ENCODE results near the gene LPO.

LPO gene

DNA sequence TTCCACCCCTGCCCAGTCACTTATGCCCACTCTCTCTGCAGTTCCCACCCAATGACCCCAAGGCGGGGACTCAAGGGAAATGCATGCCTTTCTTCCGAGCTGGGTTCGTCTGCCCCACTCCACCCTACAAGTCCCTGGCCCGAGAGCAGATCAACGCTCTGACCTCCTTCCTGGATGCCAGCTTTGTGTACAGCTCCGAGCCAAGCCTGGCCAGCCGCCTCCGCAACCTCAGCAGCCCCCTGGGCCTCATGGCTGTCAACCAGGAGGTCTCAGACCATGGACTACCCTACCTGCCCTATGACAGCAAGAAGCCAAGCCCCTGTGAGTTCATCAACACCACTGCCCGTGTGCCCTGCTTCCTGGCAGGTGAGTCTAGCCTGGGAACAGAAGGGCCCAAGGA is 13.8 kb downstream of the LPO start:
- Mint-ChIP-seq H3K9me3 (no peaks in the 10 kb centered on the region), H3K4me1 (peaks cover 27% of the 10 kb centered on the region), H3K4me3 (no peak overlapping the region), H3K36me3 (no peaks in the 10 kb centered on the region), H3K27ac (no peak overlapping the region), H3K27me3 (peaks cover 75% of the 10 kb centered on the region)
- CTCF ChIA-PET: interaction anchor here (1.0 kb wide), 2 partner anchors 62 to 195 kb away, joined by 3 read pairs; no protein-coding TSS in a partner anchor
- no peak for DNase-seq

DNA sequence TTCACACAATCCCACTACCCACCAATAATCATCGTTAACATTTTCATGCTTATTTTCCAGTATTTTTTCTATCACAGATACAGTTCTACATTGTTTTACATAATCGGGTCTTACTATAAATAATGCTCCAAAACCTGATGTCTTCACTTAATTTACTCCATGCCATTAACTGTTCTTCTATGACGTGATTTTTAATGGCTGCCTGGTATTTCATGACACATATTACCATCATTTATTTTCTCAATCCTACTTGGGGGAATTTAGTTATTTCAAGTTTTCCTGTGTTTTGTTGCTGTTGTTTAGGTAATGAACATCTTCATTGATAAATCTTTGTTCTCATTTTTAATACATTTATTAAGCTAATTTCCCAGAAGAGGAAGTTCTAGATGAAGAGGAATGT is 14.7 kb downstream of the LPO start:
- no peak overlapping the region for H3K27ac Mint-ChIP-seq
- H3K36me3 Mint-ChIP-seq: no peaks in the 10 kb centered on the region
- H3K4me1 Mint-ChIP-seq: peaks cover 20% of the 10 kb centered on the region
- peaks cover 69% of the 10 kb centered on the region for H3K27me3 Mint-ChIP-seq
- no peak for DNase-seq
- no peak overlapping the region for H3K4me3 Mint-ChIP-seq
- CTCF ChIA-PET: no interaction called here
- no peaks in the 10 kb centered on the region for H3K9me3 Mint-ChIP-seq

DNA sequence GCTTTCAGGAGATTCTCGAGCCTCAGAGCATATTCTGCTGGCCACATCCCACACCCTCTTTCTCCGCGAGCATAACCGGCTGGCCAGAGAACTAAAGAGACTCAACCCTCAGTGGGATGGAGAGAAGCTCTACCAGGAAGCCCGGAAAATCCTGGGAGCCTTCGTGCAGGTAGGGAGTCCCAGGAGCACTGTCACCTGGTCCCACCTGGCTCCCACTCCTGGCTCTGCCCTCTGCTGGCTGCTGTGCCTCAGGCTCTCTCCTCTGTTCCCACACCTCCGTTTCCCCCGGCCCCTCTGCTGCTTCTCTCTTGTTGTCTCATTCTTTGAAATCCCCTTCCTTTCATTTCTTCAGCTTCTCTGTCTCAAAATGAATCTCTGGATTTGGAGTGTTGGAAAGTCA is 16.4 kb downstream of the LPO start:
- Mint-ChIP-seq H3K27ac (no peak overlapping the region), H3K4me1 (peaks cover 7% of the 10 kb centered on the region), H3K36me3 (no peaks in the 10 kb centered on the region), H3K4me3 (no peak overlapping the region), H3K9me3 (no peaks in the 10 kb centered on the region), H3K27me3 (peaks cover 59% of the 10 kb centered on the region)
- CTCF ChIA-PET: interaction anchor here (1.0 to 1.1 kb wide), 2 partner anchors 13 to 163 kb away, joined by 3 read pairs; partner anchors contain the start of gene RNF43
- DNase-seq: no peak

DNA sequence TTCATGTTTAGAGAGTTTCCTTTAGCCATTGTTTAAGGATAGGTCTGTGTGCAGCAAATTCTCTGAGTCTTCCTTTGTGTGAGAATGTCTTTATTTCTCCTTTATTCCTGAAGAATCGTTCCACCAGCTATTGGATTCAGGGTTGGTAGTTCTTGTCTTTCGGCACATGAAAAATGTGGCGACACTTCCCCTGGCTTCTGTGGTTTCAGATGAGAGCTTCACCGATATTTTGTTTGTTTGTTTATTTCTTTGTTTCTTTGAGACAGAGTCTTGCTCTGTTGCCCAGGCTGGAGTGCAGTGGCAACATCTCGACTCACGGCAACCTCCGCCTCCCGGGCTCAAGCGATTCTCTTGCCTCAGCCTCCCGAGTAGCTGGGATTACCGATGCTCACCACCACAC is 23.8 kb downstream of the LPO start:
- Mint-ChIP-seq H3K4me3 (no peak overlapping the region), H3K4me1 (no peaks in the 10 kb centered on the region), H3K27me3 (peaks cover 49% of the 10 kb centered on the region), H3K36me3 (no peaks in the 10 kb centered on the region), H3K9me3 (no peaks in the 10 kb centered on the region), H3K27ac (no peak overlapping the region)
- CTCF ChIA-PET: no interaction called here
- no peak for DNase-seq

DNA sequence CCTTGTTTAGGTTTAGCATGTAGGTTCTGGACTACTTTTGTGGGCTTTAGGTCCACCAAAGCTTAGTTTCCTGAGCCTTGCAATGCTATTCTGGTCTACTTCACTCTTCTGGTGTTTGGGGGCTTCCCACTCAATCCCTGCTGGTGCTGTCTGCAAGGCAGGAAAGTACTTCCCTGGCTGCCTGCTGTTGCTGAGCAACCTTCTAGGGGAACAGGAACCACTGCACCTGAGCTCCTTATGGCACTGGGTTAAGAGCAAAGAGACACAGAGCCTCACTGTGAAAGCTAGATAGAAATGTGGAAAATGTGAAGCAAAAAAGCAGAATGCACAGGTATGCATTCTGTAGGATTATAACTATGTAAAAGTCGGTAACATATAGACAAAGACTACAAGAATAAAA is 25.4 kb downstream of the LPO start:
- H3K36me3 Mint-ChIP-seq: no peaks in the 10 kb centered on the region
- peaks cover 50% of the 10 kb centered on the region for H3K27me3 Mint-ChIP-seq
- no peaks in the 10 kb centered on the region for H3K9me3 Mint-ChIP-seq
- H3K4me1 Mint-ChIP-seq: no peaks in the 10 kb centered on the region
- H3K27ac Mint-ChIP-seq: no peak overlapping the region
- no peak overlapping the region for H3K4me3 Mint-ChIP-seq
- CTCF ChIA-PET: interaction anchor here (0.9 kb wide), 1 partner anchor 14 kb away, joined by 3 read pairs; no protein-coding TSS in a partner anchor
- DNase-seq: no peak

DNA sequence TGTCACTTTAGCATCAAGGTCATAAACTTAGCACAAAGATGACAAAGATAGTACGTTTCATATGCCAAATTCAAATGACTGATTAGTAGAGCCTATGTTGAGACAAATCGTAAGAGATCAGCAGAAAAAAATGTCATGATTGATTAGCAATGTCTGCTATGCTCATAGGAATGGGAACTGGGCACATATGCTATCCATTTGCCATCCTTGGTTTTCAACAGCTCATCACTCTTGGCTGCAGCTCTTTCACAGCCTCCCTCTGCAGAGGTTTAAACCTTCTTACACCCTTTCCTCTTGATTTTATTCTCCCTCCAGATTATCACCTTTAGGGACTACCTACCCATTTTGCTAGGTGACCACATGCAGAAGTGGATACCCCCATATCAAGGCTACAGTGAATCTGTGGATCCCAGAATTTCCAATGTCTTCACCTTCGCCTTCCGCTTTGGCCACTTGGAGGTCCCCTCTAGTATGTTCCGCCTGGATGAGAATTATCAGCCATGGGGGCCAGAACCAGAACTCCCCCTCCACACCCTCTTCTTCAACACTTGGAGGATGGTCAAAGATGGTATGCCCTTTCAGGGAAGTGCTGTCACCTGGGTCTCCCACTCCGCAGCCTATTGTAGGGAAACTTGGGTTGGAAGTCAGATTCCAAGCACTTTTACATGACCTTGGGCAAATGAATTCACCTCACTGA is 26.2 kb downstream of the LPO start:
- Mint-ChIP-seq H3K27ac (no peak overlapping the region), H3K27me3 (peaks cover 54% of the 10 kb centered on the region), H3K4me1 (no peaks in the 10 kb centered on the region), H3K4me3 (no peak overlapping the region), H3K9me3 (no peaks in the 10 kb centered on the region), H3K36me3 (no peaks in the 10 kb centered on the region)
- no peak for DNase-seq
- CTCF ChIA-PET: no interaction called here

DNA sequence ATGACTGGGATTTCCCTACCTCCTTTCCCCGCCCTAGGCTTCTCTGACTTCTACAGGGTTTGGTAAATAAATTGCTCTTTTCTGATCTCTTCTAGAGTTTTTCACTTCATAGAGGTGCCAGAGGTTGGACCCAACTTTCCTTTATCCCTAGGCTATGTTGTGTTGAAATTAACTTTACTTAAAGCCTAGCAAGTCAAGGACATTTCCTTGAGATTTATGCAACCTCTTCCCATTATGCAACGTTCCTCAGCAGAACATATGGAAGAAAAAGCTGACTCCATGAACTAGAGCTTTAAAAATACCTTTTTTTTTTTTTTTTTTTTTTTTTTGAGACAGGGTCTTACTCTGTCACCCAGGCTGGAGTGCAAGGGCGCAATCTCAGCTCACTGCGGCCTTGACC is 26.9 kb downstream of the LPO start:
- no peaks in the 10 kb centered on the region for H3K9me3 Mint-ChIP-seq
- H3K27ac Mint-ChIP-seq: no peak overlapping the region
- H3K36me3 Mint-ChIP-seq: no peaks in the 10 kb centered on the region
- DNase-seq: no peak
- no peaks in the 10 kb centered on the region for H3K4me1 Mint-ChIP-seq
- CTCF ChIA-PET: no interaction called here
- no peak overlapping the region for H3K4me3 Mint-ChIP-seq
- peaks cover 53% of the 10 kb centered on the region for H3K27me3 Mint-ChIP-seq

DNA sequence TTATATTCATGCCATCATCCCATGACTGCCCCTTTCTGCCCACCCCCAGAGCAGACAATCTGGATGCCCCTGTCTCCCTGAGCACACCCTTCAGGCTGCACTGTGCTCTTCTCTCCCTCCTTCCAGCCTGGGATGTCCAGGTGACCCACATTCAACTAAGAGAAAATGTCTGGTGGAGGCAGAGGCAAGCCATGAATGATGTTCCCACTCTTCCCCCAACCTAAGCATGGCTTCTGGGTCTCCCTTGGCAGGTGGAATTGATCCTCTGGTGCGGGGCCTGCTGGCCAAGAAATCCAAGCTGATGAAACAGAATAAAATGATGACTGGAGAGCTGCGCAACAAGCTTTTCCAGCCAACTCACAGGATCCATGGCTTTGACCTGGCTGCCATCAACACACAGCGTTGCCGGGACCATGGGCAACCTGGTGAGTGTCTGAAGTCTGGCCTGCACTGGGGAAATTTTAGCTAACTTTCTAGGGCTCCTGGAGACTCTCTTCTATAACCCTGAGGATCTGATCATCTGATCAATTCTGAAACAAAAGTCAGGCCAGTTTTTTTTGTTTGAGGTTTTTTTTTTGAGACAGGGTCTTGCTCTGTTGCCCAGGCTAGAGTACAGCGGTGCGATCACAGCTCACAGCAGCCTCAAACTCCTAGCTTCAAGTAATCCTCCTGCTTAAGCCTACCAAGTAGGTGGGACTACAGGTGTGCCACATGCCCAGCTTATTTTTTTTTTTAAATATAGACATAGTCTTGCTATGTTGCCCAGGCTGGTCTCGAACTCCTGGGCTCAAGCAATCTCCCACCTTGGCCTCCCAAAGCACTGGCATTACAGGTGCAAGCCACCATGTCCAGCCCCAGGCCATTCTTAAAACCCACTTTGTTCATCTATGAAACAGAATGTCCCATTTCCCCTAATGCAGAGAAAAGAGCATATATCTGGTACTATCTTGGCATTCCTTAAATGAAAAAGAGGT is 27.8 kb downstream of the LPO start:
- no peak overlapping the region for H3K4me3 Mint-ChIP-seq
- DNase-seq: no peak

DNA sequence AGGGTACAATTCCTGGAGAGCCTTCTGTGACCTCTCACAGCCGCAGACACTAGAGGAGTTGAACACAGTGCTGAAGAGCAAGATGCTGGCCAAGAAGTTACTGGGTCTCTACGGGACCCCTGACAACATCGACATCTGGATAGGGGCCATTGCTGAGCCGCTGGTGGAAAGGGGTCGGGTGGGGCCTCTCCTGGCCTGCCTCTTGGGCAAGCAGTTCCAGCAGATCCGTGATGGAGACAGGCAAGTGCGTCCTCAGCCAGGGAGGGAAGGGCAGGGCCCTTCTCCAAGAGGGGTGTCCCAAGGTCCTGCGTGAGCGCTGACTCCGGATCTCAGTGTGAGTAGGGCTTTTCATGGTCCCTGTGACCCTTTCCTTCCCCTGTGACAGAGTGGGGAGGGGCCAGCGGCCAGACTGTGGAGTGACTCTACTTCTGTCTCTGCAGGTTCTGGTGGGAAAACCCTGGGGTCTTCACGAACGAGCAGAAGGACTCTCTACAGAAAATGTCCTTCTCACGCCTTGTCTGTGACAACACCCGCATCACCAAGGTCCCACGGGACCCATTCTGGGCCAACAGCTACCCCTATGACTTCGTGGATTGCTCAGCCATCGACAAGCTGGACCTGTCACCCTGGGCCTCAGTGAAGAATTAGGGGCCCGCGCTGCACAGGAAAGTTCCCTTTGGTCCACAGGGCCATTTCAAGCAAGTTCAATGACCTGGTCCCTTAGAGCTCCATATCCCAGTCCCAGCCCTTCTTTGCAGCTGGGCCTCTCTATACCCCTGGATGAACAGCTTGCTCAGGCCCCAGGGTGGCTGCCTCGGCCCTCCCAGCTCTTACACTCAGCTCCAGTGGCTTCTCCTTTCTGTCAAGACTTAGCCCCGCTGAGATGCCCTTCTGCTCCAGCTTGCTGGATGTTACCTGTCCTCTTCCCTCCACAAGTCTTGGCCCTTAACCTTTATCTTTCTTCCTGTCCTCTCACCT is 29.3 kb downstream of the LPO start:
- H3K9me3 Mint-ChIP-seq: no peaks in the 10 kb centered on the region
- CTCF ChIA-PET: interaction anchor here (0.7 to 1.0 kb wide), 2 partner anchors 18 to 37 kb away, joined by 3 to 4 read pairs; no protein-coding TSS in a partner anchor
- no peak for DNase-seq
- no peaks in the 10 kb centered on the region for H3K4me1 Mint-ChIP-seq
- H3K4me3 Mint-ChIP-seq: no peak overlapping the region
- no peak overlapping the region for H3K27ac Mint-ChIP-seq
- peaks cover 51% of the 10 kb centered on the region for H3K27me3 Mint-ChIP-seq
- no peaks in the 10 kb centered on the region for H3K36me3 Mint-ChIP-seq

More for the DNA sequence above, 27.8 kb downstream of the LPO start:
- no peak overlapping the region for H3K27ac Mint-ChIP-seq
- CTCF ChIA-PET: no interaction called here
- H3K27me3 Mint-ChIP-seq: peaks cover 53% of the 10 kb centered on the region
- no peaks in the 10 kb centered on the region for H3K4me1 Mint-ChIP-seq
- no peaks in the 10 kb centered on the region for H3K9me3 Mint-ChIP-seq
- H3K36me3 Mint-ChIP-seq: no peaks in the 10 kb centered on the region

DNA sequence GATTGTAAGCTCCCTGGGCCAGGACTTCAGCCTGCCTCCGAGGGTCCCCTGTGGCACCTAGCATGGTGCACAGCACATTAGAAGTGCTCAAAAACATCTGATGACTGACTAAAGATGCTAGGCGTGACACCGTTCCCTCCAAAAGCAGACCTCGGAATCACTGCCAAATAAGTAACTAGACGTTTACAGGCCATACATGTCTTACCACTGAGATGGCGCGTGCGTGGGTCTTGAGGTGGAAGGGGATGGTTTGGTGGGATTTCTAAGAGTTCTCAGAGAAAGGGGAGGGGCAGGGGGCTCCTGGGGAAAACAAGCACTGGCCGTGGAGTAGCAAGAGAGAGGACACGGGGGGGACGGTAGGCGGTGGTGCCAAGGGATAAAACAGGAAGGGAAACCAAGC is 29.9 kb downstream of the LPO start:
- Mint-ChIP-seq H3K4me3 (no peak overlapping the region), H3K36me3 (no peaks in the 10 kb centered on the region), H3K27ac (no peak overlapping the region), H3K27me3 (peaks cover 49% of the 10 kb centered on the region), H3K9me3 (no peaks in the 10 kb centered on the region), H3K4me1 (no peaks in the 10 kb centered on the region)
- DNase-seq: no peak
- CTCF ChIA-PET: interaction anchor here (1.0 kb wide), 1 partner anchor 18 kb away, joined by 4 read pairs; no protein-coding TSS in a partner anchor

DNA sequence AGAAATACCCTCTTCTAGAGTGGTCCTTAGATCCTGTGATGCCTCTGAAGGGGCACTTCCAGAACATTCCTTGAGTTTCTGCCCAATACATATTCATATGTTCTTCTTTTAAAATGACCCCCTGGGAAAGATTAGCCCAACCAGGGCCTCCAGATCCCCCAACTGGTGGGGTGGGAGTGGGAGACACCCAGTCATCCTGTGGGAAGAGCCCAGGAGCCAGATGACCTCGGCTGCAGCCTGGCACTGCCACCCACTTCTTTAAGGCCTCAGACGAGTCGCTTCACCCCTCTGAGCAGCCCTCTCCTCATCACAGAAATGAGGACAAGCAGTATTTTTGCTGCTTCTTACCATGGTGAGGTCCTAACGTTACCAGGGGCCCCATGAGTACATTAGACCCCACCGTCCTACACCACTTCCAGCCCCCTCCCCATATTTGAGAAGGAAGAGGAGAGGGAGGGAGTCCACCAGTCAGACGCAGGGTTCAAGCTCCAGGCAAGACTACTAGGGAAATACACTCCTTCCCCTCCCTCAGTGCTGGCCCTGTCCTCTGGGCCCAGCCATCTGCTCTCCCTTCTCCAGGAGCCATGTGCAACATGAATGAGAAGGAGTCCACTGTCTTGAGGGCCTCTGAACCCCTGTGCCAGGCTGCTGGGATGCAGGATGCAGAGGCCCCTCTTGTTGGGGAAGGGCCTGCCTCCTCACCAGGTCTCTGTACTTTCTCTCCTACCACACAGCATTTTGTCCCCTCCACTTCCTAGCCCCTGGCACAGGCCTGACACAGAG is 30.6 kb downstream of the LPO start:
- H3K9me3 Mint-ChIP-seq: no peaks in the 10 kb centered on the region
- no peak overlapping the region for H3K4me3 Mint-ChIP-seq
- CTCF ChIA-PET: no interaction called here
- H3K27me3 Mint-ChIP-seq: peaks cover 42% of the 10 kb centered on the region
- H3K36me3 Mint-ChIP-seq: no peaks in the 10 kb centered on the region
- no peak for DNase-seq
- no peaks in the 10 kb centered on the region for H3K4me1 Mint-ChIP-seq
- no peak overlapping the region for H3K27ac Mint-ChIP-seq

DNA sequence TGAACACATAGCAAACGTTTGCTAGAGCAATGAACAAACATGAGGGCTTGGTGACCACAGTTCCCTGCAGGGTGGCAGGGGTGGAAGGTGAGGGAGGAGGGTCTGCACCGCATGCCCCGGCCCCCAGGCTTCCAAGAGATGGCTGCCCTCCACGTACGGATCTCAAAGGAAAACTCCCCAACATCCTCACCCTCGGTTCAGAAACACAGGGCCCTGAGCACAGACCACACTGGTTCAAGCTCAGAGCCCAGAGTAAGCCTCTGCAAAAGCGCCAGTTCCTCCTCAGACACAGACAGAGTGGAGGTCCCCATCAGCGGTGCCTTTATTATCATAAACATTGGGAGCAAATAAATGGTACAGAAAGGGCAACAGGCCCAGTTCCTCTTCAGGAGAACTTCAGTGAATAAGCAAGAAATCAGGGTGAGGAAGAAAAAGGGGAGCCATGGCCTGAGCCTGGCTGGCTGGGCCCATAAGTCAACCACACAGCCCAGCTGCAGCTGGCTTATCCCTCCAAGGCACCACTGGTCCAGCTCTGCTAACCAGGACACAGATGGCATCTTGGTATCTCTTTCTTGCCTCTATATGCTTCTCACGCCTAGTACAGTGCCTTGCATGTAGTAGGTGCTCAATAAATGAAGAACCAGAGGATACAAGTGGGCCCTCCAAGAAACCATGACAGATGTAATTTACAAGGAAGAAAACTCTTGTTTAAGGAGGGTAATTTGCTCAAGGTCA is 31.3 kb downstream of the LPO start:
- Mint-ChIP-seq H3K36me3 (no peaks in the 10 kb centered on the region), H3K4me1 (no peaks in the 10 kb centered on the region), H3K4me3 (no peak overlapping the region), H3K27me3 (peaks cover 35% of the 10 kb centered on the region), H3K9me3 (no peaks in the 10 kb centered on the region), H3K27ac (no peak overlapping the region)
- CTCF ChIA-PET: interaction anchor here (0.6 kb wide), 1 partner anchor 176 kb away, joined by 3 read pairs; no protein-coding TSS in a partner anchor
- no peak for DNase-seq
